DMS153 treated with DMSO at 0.1 percent for 48 hours (cell line): Measurements from ENCODE around the gene PDGFB.
"Not testable (repeated sequence)": the region's sequence is repeated elsewhere in the genome, so short reads cannot be mapped to it uniquely, and the experiment has no call there.

Experiments
- DNase-seq: peaks from one replicate; lab custom pipeline; 2025; ENCODE audit not compliant: unreplicated experiment; lab: John Stamatoyannopoulos, UW

Gene PDGFB

DNA sequence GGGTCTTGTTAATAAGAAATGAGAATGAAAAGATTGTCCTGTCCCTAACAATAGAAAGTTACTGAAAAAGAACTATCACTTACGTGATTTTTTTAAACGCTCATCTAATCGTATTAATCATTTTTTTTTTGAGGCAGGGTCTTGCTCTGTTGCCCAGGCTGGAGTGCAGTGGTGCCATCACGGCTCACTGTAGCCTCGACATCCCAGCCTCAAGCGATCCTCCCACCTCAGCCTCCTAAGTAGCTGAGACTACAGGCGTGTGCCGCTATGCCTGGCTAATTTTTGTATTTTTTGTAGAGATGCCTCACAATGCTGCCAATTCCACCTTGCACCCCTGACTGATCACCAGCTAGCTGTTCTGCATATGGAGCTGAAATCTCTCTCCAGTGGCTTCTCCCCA, 15.7 kb downstream of the PDGFB start:
- DNase-seq: no peak

DNA sequence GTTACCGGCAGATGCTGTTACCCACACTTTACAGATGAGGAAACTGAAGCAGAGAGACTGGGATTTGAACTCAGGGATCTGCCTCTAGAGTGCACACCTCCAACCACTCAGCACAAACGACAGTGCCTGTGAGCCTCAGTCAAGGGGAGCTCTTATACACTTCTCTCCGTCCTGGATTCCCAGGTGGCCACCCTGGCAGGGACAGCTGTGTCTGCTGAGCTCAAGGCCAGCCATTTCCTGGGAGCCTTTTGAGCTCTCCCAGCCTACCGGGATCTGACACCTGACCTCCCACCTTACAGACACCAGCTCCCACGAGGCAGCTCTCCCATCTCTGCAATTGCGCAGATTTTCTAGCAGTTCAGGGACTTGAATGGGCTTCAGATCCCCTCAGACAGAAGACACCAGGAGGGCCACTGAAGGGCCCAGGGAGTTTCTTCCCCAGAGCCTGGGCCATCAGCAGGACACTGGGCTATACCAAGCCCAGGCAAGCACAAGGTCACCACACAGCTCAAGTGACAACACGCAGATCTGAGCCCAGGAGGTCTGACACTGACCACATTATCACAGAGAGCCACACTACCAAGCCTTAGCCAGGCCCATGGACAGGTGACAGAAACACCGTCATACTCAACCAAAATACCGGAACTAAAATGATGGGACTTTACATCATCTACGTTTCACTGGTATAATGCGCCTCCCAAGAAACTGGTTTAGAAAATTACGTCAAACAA, 17.1 kb downstream of the PDGFB start:
- DNase-seq: no peak

DNA sequence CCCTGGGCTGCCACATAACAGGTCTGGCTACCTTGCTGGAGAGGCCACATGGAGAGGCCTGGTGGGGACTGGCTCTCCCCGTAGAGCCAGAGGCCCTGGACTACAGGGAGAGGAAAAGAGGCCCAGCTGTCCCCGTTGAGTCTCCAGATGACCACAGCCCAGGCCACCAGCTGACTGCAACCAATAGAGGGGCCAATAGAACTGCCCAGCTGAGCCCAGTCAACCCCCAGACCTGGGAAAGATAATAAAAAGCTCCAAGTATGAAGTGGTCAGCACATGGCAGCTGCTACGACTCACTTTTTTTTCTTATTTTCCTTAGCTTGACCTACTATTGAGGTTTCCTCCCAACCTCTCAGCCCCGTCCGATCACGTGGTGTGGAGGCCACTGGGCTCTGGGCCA, 18.4 kb downstream of the PDGFB start:
- no peak for DNase-seq

DNA sequence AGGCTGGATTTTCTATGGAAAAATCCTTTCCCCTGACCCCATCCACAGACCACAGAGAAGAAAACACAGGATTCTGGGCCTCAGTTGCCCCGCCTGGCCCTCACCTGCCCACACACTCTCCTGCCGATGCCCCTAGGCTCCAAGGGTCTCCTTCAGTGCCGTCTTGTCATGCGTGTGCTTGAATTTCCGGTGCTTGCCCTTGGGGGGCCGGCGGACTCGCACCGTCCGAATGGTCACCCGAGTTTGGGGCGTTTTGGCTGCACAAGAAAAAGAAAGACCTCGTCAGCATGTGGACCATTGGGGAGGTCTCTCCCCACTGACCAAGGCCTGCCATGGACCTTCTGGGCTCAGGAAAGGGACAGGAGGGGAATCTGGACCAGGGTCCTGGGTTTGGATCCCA, 19.2 kb downstream of the PDGFB start:
- DNase-seq: no peak

DNA sequence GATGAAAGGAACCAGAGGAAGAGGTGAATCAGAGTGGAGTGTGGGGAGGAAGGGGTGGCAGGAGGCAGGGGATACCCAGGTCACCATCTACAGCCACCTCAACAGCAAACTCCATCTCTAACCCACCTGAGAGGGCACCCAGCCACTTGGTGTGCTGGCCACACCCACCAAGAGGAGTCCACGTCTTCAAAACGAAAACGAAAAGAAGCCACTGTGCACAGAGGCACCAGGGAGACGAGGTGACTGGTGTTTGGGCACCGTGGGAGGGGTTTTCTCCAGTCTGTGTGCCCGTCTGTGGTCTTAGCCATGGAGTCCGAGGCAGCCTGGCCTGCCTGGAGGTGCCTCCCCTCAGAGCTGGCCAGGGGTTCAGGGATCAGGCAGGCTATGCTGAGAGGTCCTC, 20.2 kb downstream of the PDGFB start:
- no peak for DNase-seq

DNA sequence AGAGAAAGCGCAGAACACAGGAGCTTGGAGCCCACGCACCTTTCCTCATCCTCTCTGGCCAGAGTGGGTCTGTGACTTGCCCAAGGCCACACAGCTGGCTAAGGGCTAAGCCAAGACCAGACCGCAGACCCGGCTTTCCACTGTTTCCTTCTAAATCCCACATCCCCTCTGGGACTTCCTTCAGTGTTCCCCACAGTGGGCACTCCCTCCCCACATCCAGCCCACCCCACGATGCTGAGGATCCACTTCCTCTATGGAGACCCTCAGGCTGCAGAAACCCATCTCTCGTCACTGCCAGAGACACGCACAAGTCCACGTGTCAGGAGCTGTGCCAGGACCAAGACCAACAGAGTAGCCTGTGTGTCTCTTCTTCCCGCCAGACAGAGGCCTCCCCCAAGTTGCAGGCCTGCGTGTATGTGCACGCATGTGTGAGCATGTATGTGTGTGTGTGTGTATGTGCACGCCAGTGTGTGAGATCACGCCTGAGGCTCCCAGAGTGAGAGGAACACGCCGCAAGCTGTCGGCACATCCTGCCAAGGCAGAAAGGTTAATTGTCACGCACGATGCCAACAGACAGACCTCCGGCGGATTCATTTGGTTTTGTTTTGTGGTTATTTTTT, 21.6 kb downstream of the PDGFB start:
- no peak for DNase-seq

DNA sequence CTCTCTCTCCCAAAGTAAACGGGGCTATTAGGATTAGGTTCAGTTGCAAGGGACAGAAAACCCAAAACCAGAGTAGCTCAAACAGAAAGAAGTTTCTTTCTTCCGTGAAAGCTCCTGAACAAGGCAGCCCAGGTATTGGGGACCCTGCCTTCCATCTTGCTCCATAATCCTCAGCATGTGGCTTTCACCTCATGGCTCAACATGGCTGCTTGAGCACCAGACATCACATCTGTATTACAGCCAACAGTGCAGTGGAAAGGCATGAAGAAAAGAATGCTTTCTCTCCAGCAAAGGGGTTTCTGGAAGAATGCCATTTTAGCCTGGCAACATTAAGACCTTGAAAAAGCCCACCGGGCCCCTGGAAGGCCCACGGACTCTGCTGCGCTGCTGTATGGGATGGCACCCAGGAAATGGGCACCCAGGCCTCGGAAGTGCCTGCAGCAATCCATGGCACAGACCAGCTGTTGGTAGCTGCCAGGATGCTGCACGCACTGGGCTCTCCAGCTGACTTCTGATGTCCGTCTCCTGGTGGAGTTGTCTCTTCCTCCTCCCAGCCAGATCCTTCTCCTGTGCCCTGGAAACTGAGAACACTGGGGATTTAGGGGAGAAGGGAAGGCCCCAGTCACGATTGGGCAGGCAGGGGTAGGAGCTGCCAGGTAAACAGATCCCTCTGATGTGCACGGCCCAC, 22.6 kb downstream of the PDGFB start:
- DNase-seq: no peak

DNA sequence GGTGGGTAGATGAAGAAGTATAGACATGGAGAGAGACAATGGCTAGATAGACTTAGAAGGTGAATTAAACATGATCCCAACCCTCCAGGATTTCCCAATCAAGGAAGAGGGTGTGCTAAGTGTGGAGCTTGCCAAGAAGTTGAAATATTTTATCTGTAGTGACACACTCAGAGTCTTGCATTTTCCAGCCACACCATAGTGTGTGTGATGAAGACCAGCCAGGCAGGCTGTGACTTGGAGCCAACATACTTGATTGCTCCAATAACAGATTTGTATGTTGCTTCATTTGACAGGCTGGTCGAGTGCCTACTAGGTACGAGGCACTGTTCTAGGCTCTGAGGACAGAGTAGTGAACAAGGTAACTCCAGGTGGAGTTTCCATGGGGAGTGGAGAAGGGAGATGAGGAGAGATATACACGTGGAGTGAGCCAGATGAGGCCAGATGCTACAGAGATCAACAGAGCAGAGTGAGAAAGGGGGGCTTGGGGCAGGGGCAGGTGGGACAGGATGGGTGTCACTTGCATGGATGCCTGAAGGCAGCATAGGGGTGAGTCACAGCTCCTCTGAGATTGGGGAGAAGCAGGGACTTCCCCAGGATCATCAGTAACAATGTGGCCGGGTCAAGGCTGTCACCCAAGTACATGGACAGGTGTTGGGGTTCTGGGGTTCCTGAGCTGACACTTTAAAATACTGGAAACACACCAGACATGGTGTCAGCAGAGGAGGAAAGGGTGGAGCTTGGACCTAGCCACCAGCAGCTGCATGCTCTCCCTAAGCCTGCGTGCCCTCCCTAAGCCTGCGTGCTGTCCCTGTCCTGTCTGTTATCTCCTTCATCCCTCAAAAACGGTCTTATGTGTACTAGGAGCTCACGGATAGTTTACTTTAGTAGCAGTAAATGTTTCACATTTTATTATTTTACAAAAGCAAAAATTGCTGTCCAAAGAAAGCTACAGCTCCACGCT, 23.6 kb downstream of the PDGFB start:
- no peak for DNase-seq

DNA sequence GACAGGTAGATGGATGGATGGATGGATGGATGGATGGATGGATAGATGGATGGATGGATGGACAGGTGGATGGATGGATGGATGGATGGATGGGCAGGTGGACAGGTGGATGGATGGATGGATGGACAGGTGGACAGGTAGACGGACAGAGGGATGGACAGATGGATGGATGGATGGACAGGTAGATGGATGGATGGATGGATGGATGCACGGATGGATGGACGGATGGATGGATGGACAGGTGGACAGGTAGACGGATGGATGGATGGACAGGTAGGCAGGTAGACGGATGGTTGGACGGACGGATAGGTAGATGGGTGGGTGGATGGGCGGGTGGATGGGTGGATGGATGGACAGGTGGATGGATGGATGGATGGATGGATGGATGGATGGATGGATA, 24.3 kb downstream of the PDGFB start:
- no peak for DNase-seq

DNA sequence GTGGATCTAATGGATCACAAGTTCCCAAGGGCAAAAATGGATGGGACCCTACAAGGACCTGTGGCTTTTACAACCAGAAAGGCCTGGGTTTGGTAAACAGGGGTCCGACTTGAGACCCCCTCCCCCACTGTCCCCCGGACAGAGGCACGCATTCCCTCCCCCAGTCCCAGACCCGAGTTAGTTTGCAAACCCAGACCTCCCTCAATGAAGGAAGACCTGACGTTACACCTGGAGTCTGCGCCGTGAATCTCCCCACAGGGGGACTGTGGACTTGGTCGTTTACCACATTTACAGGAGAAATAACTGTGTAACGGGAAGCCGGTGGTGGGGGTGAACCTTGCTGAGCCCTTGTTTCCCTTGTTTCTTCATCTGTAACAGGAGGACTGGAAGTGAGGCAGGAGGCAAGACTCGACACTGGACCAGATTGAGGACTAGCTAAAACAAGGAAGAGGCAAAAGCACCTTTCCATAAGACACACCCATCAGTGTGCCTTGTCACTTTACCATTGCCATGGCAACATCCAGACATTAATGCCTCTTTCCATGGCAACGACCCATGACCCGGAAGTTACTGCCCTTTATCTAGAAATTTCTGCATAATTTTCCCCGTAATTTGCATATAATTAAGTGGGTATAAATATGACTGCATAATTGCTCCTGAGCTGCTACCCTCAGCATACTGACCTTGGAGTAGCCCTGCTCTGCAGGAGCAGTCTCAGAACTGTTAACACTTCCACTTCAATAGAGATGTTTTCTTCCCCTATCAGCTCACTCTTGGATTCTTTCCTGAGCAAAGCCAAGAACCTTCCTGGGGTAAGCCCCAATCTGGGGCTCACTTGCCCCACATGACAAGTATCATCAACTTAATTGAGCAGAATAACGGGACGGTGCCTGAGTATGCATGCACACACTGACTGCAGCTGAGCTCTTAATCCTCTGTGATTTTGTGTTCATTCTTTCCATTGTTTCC, 25.4 kb downstream of the PDGFB start:
- no peak for DNase-seq

DNA sequence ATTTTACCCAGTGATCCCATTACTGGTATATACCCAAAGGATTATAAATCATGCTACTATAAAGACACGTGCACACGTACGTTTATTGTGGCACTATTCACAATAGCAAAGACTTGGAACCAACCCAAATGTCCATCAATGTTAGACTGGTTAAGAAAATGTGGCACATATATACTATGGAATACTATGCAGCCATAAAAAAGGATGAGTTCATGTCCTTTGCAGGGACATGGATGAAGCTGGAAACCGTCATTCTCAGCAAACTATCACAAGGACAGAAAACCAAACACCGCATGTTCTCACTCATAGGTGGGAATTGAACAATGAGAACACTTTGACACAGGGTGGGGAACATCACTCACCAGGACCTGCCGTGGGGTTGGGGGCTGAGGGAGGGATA, 26.4 kb downstream of the PDGFB start:
- not testable (repeated sequence) for DNase-seq

DNA sequence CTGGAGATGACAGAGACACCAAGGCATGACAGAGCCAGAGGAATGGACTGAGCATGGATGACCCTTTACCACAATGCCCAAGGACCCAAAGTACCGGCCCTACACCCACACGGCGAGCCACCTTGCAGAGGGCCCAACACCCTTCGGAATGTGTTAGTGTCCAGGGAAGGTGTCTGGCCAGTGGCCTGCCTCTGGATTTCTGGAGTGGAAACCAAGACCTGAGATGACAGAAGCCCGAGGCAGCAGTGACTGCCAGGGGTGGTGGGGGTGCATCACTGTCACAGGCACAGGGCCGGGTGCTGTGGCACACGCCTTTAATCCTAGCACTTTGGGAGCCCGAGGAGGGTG, 28.7 kb downstream of the PDGFB start:
- no peak for DNase-seq

DNA sequence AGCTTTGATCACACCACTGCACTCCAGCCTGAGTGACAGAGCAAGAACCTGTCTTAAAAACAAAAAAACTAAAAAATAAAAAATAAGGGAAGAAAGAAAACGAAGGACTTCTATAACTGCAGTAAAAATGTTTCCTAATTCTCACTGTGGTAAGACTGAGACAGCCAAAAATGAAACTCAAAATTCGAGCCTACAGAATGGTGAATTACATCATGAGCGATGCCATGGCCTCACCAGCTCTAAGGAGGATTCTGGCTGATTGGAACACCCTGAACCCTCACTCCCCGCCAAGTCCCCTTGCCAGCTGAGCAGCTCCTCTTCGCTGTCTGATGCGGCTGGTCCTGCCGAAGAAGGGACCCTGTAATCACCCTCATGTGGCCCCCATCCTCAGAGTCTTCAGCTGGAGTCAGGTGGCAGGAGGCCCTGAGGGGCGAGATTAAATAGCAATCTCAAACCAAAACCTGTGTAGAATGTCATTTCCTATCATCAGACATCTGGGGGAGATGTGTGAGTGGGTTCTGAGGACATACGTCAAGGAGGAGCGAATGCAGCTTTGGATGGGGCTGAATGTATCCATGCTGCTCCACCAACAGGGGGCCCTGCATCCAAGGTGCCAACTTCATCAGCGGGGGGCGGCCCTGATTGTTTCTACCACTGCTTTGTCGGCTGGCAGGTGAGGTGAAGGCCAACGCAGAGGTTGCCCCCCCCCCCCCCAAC, 29.2 kb downstream of the PDGFB start:
- DNase-seq: peak; percentile 2

DNA sequence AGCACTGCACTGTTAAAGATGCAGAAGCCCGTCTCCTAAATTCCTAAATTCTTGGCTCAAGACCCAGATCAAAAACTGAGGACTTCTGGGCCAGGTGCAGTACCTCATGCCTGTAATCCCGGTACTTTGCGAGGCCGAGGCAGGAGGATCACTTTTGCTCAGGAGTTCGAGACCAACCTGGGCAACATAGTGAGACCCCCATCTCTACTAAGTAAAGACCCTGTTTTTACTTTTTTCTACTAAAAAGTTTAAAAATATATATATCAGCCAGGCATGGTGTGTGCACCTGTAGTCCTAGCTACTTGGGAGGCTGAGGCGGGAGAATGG, 29.7 kb downstream of the PDGFB start:
- no peak for DNase-seq

DNA sequence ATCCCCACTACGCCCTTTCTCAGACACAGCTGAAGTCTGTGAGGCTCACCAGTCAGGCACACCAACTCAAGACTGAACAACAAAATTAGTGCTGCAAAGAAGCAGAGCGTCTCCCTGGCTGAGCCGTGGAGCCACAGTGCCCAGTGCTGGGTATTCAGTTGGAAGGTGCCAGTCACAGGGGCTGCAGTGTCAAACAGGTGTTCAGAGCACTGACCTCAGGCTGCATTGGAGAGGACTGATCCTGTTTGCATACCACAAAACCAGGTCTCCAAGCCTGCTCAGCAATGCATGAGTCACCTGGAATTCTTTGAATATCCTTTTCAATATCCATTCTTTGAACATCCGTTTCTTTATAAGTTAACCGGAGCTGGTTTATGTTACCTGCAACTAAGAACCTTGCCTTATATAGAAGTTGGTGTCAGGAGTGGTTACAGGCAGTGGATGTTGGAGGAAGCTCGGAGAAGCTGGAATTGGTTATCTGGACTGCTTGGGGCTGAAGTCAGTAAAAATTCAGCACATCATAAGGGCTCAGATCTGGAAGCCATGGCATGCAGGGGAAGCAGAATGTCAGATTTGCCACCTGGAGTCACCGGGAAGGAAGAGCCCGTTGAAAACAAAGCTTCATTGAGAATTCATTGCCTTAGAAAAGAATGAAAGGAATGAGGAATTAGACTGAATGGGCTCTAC, 30.3 kb downstream of the PDGFB start:
- no peak for DNase-seq

DNA sequence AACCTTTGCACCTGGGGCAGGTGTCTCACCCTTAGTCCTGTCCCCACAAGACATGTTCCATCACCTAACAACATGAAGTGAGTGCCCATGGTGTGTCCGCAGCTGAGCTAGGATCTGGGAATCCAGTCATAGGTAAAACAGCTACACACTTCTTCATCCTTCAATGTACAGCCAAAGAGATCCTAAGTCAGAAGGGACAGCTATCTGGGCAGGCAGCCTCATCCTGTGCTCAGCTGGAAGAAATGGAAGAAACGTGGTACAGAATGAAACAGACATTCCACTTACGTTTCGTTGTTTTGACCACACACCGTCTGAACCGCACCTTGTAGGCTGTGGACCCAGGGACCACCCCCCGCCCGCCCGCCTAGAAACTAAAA, 30.8 kb downstream of the PDGFB start:
- DNase-seq: no peak

DNA sequence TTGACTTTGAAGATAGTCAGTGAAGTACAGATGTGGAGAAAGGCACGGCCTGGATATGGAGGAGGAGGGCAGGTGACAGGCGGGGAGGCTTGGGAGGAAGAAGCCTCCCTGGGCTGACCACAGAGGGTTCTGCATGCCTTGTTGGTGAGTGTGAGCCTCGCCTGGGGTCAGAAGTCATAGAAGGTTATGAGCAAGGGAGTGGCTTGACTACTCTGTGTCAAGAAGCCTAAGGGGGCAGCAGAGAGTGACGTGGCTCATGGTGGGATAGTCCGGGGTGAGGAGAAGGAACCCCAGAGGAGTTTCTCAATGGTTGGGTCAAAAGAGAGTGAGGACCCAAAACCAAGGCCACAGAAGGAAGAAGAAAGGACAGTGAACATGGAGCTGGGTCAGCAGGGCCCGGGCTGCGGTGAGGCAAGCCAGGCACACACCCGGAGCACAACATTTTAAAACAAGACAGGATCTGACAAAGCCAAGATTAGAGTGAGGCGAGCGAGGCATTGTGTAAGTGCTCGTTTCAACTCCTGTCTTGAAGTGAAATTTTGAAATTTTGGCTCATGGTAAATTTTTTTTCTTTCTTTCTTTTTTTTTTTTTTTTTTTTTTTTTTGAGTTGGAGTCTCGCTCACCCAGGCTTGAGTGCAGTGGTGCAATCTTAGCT, 31.9 kb downstream of the PDGFB start:
- DNase-seq: no peak

DNA sequence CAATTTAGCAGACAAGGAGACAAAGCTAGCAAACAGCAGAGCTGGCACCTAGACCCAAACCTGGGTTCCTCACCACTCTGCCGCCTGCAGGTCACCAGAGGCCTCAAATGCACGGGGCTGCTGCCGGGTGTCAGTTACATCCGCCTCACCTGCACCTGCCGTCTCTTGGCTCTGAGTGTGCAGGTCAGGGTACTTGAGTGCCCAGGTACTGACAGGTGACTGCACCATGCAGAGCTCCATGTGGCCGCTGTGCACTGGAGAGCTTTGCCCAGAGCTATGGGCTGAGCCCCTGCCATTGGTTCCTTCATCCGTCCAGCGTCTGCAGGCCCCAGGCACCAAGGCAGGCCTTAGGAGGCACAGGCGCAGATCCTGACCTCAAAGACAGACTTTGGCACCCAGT, 35.0 kb downstream of the PDGFB start:
- peak; percentile 70 for DNase-seq
